Mononuclear cell (primary cell): ENCODE measurements around the gene DUSP9. TPM values are rescaled to one million over a fixed set of nuclear protein-coding genes. Genes with fewer than 3 reads are reported as not detected.

Source experiments
- H3K27me3 ChIP-seq: 2 replicates; pipeline ENCODE4 v1.6.0; 2011; ENCODE audit warnings: low read length, control low read depth; ENCODE audit not compliant: insufficient read depth
- H3K4me1 ChIP-seq: 2 replicates; pipeline ENCODE4 v1.5.1; 2011; ENCODE audit warnings: mild to moderate bottlenecking, low read length, control low read depth; ENCODE audit not compliant: insufficient read depth
- H3K4me3 ChIP-seq: 2 replicates; pipeline ENCODE4 v1.5.1; 2011; ENCODE audit warnings: mild to moderate bottlenecking, low read length, moderate library complexity
- H3K9me3 ChIP-seq: 2 replicates; pipeline ENCODE4 v1.5.1; 2011; ENCODE audit warnings: low read depth, mild to moderate bottlenecking, control low read depth, low read length
- total RNA-seq: library from RNA; depleted of rRNA; stranded (reverse); fragments of >200 nt; gene quantifications from one replicate; pipeline ENCODE4 v1.2.3, GENCODE V29; 2012

The DUSP9 gene
- total RNA-seq, 1 donor, result not detected

DNA sequence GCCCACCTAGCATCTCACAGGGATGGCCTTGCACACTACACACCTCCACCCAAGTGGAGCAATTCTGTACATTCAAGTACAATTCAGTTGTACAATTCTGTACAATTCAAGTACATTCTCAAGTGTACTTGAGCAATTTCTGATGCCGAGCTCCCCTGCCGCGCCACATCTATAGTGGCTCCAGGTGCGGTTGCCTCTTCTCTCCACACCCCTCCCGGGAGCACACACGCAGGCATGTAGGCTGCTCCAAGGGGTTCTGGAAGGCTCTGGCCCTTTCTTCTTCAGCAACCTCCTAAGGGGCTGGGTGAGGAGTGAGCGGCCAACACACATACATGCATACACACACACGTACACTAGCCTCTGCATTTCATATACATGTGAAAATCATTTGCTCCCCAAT is 18.9 kb upstream of the DUSP9 start:
- no peaks in the 10 kb centered on the region for H3K27me3 ChIP-seq
- H3K4me1 ChIP-seq, result no peaks in the 10 kb centered on the region
- no peak overlapping the region for H3K4me3 ChIP-seq
- no peaks in the 10 kb centered on the region for H3K9me3 ChIP-seq

DNA sequence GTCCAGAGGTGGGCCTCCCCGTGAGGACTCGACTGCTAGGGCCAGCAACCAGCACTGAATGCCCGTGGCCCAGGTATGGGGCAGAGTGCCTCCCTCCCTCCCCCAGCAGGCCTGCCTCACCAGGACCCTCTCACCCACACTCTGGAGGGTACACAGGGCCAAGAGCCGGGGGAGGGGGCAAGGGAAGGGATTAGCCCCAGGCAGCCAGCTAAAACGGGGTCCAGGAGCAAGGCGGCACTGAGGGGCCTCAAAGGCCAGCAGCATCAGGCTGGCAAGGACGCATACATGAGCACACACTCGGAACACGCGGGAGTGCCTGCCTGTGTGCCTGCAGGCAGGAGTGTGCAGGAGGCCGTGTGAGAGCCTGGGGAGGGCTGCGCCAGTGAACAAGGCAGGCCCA is 18.3 kb upstream of the DUSP9 start:
- no peaks in the 10 kb centered on the region for H3K27me3 ChIP-seq
- no peak overlapping the region for H3K4me3 ChIP-seq
- no peaks in the 10 kb centered on the region for H3K9me3 ChIP-seq
- H3K4me1 ChIP-seq, result no peaks in the 10 kb centered on the region

DNA sequence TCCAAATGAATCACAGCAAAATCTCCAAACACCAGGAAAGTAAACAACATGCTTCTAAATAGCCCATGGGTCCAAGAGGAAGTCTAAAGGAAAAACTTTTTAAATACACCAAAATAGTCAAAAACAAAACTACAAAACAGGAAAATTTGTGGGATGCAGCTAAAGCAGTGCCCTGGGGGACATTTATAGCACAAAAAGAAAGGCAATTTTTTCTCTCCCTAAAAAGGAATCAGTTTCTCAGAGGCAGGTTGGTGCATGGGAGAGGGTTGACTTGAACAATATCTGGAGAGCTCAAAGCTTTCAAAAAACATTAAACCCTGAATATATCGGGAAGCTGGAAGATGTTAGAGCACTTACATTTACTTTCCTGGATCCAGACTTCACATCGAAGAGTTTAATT is 15.7 kb upstream of the DUSP9 start:
- Histone ChIP-seq H3K4me1 (no peaks in the 10 kb centered on the region), H3K4me3 (no peak overlapping the region), H3K9me3 (no peaks in the 10 kb centered on the region), H3K27me3 (no peaks in the 10 kb centered on the region)

DNA sequence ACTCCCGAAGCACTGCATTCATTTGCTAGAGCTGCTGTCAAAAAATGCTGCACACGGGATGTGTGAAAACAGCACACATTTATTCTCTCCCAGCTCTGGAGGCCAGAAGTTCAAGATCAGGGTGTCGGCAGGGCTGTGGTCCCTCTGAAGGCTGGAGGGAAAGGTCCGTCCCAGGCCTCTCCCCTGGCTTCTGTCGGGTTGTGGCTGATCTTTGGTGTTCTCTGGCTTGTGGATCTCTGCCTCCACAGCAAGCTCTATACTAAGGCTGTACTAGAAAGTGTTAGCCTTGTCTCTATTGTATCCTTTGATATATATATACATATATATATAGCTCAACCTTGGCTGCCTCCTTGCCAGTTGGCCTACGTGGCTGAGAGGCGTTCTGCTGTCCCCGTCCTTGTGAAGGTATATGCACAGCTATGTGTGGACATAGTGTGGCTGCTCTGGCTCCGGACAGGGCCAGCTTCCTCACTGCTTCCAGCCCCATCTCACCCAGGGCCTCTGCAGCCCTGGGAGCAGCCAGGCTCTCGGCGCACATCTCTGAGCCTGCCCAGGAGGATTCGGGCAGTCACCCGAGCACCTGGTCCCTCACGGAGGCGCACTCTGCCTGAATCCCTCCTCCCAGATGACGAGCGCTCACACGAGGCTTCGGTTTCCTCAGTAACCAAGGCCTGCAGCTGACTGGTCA is 15.0 kb upstream of the DUSP9 start:
- H3K27me3 ChIP-seq, result no peaks in the 10 kb centered on the region
- H3K9me3 ChIP-seq, result no peaks in the 10 kb centered on the region
- H3K4me3 ChIP-seq, result no peak overlapping the region
- no peaks in the 10 kb centered on the region for H3K4me1 ChIP-seq

DNA sequence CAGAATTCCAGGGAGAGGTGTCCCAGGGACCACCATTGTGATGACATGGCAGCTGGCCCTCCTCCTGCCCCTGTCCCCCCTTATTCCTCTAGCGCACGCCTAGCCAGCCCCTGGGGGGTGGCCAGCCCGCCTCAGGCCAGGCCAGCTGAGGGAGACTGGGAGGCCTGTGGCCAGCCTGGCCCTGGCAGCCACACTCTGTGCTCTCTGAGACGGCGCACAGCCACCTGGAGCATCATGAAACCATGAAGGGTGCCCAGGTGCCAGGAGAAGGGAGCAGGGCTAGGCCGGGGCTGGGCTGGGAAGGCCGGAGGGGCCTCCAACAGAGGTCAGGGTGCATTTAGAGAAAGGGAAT is 14.4 kb upstream of the DUSP9 start:
- no peaks in the 10 kb centered on the region for H3K27me3 ChIP-seq
- no peaks in the 10 kb centered on the region for H3K4me1 ChIP-seq
- H3K4me3 ChIP-seq, result no peak overlapping the region
- H3K9me3 ChIP-seq, result no peaks in the 10 kb centered on the region

DNA sequence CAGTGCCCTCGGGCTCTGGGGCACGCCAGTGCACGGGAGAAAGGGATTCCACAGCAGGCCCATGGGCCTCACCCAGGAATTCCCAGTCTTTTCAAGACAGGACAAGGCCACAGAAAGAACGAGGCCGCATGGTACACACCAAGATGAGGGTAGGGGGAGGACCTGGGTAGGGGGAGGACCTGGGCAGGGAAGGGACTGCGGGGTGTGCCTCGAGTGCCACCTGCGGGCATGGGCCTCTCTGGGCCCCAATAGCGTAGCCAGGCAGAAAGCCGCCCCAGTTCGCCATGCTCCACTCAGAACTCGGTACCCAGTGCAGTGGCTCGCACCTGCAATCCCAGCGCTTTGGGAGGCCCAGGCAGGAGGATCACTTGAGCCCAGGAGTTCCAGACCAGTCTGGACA is 14.0 kb upstream of the DUSP9 start:
- Histone ChIP-seq H3K9me3 (no peaks in the 10 kb centered on the region), H3K4me3 (no peak overlapping the region), H3K4me1 (no peaks in the 10 kb centered on the region), H3K27me3 (no peaks in the 10 kb centered on the region)

DNA sequence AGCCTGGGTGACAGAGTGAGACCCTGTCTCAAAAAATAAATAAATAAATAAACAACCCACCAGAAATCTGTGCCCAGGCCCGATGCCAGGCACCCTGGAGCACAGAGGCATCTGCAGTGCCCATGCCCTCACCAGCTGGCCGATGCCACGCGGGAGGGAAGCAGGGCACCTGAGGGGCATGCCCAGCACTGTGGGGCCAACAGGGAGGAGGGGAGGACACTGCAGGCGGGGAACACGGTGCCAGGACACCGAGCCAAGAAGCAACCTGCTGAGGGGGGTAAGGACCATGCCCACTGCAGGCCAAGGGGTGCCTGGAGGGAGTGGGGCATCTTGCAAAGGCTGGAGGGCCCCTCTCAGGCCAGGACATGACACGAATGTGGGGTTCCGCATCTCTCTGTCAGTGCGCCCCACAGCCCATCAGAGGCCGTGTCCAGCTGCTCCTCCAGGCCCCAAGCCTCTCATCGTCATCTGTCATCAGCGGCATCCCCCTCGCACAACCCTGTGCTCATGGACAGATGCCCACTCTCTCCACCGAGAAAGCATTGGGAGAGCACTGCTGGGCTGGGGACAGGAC is 13.3 kb upstream of the DUSP9 start:
- no peaks in the 10 kb centered on the region for H3K27me3 ChIP-seq
- H3K4me3 ChIP-seq, result no peak overlapping the region

DNA sequence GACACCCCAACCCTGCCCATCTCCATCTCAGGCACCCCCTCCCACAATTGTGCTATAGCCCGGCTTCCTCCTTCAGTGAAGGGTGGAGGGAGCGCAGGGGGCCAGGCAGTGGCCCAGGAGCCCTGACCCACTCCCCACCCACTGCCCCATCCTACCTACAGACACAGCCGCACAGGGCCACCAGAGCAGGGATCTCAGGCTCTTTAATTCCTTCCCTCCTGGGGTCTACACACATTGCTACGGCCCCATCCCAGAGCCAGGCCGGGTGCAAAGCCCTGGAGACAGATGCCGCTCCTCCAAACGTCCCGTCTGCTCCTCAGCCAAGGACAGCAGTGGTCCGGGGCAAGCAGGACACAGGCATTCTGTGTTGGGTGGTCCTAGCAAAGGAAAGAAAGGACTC is 12.8 kb upstream of the DUSP9 start:
- Histone ChIP-seq H3K27me3 (no peaks in the 10 kb centered on the region), H3K9me3 (no peaks in the 10 kb centered on the region), H3K4me1 (no peaks in the 10 kb centered on the region), H3K4me3 (no peak overlapping the region)

More for the DNA sequence above, 13.3 kb upstream of the DUSP9 start:
- Histone ChIP-seq H3K9me3 (no peaks in the 10 kb centered on the region), H3K4me1 (no peaks in the 10 kb centered on the region)

DNA sequence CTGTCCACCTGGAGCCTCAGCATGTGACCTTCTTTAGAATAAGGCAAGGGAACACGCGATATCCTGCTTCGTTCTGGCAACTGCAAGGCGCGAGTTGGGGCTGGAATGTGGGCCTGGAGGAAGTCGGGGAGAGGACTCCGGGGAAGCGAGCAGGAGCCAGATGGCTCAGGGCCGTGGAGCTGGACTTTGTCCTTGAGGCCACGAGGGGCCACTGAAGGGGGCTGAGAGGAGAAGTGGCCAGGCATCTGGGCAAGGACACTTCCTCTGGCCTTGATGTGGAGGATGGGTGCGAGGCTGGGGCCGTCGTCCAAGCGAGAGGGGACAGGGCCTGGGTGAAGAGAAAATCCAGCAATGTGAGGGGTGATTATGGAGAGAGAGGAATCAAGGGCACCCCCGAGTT is 12.2 kb upstream of the DUSP9 start:
- Histone ChIP-seq H3K4me1 (no peaks in the 10 kb centered on the region), H3K27me3 (no peaks in the 10 kb centered on the region), H3K4me3 (no peak overlapping the region), H3K9me3 (no peaks in the 10 kb centered on the region)

DNA sequence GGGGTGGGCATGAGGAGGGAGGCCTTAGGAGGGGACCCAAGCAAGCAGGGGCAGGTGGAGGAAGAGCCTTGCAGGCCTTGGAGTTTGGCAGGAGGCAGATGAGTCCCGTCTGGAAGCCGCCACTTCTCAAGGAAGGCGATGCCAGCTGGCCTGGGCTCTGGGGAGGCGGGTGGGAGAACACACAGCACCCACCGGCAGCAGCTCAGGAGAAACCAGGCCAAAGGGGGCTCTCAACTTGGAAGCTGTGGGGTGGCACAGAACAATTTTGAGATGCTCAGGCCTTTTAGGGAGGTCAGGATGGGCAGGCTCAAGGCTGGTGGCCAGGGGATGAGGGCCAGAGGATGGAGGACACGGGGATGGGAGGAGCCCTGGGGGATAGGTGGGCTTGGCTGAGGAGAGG is 11.6 kb upstream of the DUSP9 start:
- Histone ChIP-seq H3K4me1 (no peaks in the 10 kb centered on the region), H3K27me3 (no peaks in the 10 kb centered on the region), H3K4me3 (no peak overlapping the region), H3K9me3 (no peaks in the 10 kb centered on the region)

DNA sequence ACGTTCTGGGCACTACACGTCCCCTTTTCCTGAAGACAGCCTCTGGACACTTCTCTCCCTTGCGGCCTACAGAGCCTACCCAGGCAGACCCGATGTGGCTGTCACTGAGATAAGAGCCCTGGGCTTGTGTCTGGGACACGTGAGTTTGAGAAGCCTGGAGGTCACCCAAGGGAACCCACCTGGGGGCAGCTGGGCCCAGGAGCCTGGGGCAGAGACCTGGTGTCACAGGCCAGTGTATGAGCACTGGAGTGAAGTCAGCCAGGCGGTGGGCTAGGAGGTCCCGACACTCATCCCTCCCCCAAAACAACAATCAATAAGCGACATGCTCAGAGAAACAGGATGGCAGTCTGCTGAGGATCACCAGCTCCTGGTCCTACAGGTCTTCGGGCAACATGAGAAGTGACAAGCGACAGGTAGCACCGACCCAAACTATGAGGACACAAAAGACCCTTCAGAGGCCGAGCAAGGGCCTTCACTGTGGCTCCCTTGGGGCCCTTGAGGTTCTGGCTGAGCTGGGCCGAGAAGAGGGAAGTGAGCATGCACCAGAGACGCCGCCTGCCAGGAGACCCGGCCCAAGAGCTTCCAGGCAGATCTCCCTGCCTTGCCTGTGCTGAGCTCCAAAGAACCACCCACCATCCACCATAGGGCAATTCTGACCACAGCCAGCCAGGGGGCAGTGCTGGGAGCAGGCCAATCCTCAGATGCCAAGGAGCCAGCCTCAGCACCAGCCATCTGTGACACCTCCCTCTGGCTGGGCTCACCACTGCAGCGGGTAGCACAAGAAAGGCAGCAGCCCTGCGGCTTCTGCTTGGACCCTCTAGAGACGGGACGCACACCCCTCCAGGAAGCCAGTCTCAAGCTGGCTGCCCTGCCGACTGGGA is 11.0 kb upstream of the DUSP9 start:
- Histone ChIP-seq H3K9me3 (no peaks in the 10 kb centered on the region), H3K4me1 (no peaks in the 10 kb centered on the region), H3K4me3 (no peak overlapping the region), H3K27me3 (no peaks in the 10 kb centered on the region)

DNA sequence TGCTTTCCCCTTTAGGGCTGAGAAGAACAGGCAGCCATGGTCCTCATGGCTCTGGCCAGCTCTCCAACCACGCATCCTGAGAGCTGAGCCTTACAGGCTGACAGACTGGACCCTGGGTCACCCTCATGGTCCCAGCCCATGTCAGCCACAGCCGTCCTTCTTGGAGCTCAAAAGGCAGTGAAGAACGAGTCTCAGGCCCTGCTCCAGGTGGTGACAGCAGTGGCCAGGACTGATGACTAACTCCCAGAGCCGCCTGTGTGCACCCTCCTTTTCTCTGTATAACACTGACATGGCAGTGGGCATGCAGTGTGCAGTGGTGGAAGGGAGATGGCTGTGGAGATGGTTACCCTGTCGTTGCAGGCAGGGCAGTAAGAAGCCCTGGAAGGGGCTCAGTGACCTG is 10.3 kb upstream of the DUSP9 start:
- H3K9me3 ChIP-seq, result no peaks in the 10 kb centered on the region

DNA sequence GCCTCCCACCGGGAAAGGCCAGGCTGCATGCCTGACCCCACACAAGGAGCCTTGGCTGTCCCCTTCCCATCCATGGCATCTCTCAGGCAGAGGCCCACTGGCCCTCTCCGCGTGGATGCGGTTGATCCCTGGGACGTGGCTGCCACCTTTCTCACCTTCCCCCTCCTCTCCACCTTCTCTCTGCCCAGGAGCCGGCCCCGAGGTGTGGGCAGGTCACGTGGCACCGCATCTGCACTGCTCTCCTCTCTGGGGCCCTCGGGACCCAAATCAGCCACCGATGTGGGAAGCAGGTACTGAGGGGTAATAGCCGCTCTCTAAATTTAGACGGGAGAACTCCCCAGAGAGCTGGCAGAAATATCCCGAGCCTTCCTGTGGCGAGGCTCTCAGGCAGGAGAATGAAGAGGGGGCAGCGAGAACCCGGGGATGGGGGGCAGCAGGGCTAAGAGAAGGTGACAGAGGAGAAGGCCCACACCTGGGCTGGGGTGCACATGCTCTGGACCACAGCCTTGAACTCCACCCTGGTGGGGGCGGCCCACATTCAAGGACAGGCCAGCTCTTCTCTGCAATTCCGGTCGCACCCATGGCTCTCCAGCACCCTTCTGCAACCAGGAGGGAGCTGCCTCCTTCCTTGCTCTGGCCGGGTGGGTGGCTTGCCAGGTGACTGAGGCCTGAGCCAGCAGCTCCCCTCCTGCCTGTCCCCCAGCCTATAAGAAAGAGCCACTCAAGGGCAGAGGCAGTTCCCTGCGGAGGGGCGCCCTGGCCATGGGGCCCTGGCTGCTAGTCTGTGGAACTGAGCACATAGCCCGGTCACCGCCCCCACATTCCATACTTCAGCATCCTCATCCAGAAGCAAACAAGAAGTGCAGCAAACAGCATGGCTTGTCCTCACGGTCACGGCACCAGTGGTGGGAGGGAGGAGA is 9.6 kb upstream of the DUSP9 start:
- H3K27me3 ChIP-seq, result peaks cover 4% of the 10 kb centered on the region
- no peak overlapping the region for H3K4me3 ChIP-seq
- H3K9me3 ChIP-seq, result no peaks in the 10 kb centered on the region
- H3K4me1 ChIP-seq, result no peaks in the 10 kb centered on the region

More for the DNA sequence above, 10.3 kb upstream of the DUSP9 start:
- H3K4me1 ChIP-seq, result no peaks in the 10 kb centered on the region
- H3K4me3 ChIP-seq, result no peak overlapping the region
- peaks cover 4% of the 10 kb centered on the region for H3K27me3 ChIP-seq

DNA sequence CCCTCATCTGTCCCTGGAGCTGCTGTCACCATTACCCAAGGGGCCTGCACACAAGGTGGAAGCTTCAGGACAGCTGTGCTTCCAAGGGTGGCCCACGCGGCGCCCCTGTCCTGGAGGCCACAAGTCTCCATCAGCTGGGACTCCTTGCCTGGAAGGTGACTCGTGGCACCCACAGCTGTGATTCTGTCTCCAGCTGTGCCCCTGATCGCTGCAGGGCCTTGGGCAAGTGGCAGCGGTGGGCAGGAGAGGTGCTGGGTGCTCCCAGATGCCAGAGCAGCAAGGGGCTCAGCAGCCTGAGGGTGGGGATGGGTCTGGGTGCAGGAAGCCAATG is 9.0 kb upstream of the DUSP9 start:
- H3K4me3 ChIP-seq, result no peak overlapping the region
- H3K27me3 ChIP-seq, result peaks cover 4% of the 10 kb centered on the region
- no peaks in the 10 kb centered on the region for H3K9me3 ChIP-seq
- H3K4me1 ChIP-seq, result no peaks in the 10 kb centered on the region
